T-helper 1 cell (primary cell): ENCODE results near the gene ZNF460.

Experiments used
- DNase-seq, 5 donors: peaks; one replicate each; pipeline ENCODE4 v3.0.0-alpha.2; 2012 to 2020

The ZNF460 gene

DNA sequence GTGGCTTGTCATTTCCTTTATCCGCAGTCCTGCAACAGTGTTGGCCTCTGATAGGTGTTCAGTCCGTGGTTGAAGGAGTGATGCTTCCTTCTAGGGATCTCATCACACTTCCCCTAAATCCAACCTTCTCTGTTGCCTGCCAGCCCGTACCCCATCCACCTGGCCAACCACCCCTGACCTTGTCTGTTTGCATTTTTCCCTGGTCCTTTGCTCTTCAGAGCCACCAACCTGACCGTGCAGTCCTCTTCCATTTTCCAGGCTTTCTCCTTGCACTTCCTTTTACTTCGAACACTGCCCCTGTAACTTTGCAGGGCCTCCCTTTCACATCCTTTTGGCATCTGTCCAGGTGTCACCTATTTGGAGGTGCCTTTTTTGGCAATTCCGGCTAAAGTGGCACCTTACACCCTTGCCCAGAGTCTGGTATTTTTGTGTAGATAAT, 696 bp downstream of the ZNF460 start:
- peak in 4 of 5 donors; percentile 6 to 28 (median 22) for DNase-seq

DNA sequence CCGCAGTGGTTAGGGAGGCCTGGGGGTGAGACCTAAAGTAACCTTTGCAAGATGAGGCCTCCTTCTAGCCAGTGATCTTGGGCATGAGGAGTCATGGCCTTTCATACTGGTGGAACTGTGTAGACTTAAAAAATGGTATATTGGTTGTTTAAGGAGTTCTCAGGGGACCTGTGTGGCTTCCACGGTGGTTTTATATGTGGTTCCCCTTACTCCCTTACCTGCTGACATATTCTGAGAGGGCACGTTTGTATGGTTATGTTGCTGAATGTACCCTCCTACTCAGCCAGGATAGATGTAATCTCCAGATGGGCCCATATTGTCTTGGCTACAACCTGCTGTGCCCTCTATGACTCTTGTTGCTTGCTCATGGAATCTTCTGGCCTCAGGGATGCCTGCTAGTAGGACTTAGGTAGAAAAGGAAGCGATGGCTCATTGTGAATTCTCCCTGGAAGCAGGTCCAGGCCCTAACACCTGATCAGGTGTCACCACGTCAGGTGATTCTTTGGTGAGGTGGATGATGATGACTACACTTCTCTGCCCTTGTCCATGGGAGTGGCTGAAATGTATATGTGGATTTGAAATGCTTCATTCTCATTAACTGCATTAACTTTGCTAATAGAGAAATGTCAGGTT, 1.8 kb downstream of the ZNF460 start:
- DNase-seq = no peak

DNA sequence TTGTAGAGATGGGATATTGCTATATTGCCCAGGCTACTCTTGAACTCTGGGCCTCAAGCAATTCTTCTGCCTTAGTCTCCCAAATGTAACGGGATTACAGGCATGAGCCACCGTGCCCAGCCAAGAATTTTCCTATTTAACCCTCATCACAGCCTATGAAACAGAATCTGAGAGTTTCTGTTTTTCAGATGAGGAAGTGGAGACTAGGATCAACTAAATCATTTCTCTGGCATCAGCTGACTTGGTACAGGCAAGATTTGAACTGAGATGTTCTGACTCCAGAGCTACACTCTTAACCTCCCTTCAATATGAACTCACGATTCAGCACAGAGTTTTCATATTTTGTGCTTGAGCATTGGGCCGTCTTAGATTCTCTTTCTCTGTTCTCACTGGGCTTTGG, 8.1 kb downstream of the ZNF460 start:
- no peak for DNase-seq

DNA sequence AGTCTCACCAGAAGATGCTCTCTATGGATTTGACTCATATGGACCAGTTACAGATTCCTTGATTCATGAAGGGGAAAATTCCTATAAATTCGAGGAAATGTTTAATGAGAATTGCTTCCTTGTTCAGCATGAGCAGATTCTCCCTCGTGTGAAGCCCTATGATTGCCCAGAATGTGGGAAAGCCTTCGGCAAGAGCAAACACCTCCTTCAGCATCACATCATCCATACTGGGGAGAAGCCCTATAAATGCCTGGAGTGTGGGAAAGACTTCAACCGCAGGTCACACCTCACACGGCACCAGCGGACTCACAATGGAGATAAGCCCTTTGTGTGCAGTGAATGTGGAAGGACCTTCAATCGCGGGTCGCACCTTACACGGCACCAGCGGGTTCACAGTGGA, 10.7 kb downstream of the ZNF460 start:
- no peak for DNase-seq

DNA sequence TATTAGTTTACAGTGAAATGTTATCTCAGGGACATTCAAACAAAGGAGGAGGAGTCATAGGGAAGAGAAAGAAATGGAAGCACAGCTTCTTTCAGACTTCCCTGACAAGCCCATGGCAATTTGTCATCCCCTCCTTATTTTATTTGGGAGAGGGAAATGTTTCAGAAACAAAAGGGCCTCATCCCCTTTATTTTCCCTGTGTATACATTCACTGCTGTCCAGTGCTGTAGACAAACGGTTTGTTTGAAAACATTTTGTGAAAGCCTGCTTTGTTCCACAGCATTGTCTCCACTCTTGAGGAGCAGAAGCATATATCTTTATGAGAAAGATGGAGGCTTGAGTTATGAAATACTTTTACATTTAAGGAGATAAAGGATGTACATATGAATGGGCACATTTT, 12.3 kb downstream of the ZNF460 start:
- DNase-seq = no peak

DNA sequence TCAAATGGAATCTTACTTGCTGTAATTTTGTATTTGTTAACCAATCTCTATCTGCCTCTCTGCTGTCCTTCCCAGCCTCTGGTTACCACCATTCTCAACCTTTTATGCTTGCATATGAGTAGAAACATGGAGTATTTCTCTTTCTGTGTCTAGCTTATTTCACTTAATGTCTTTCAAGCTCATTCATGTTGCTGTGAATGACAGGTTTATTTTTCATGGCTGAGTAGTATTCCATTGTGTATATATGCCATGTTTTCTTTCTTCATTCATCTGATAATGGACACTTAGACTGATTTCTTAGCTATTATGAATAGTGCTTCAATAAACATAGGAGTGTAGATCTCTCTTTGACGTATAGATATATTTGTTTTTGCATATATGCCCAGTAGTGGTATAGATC, 13.4 kb downstream of the ZNF460 start:
- DNase-seq = no peak

DNA sequence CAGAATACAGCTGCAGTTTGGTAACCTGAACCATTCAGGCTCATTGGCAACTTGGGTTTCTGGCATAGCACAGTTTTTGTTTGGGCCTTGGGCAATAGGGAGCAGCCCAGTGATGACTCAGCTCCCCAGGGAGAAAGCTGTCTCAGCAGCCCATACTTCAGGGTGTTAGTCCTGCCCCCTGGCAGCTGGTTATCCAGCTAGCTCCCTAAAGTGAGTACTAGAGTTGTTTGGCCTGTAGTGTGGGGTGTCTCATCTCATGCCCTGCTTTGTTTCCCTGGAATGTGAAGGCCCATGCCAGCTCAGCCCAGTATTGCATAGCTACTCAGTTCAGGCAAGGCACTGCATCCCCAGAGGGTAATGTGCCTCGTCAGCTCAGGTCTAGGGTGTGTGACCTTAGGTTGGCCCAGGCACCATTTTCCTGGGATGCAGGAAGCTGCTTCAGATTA, 21.8 kb downstream of the ZNF460 start:
- no peak for DNase-seq

DNA sequence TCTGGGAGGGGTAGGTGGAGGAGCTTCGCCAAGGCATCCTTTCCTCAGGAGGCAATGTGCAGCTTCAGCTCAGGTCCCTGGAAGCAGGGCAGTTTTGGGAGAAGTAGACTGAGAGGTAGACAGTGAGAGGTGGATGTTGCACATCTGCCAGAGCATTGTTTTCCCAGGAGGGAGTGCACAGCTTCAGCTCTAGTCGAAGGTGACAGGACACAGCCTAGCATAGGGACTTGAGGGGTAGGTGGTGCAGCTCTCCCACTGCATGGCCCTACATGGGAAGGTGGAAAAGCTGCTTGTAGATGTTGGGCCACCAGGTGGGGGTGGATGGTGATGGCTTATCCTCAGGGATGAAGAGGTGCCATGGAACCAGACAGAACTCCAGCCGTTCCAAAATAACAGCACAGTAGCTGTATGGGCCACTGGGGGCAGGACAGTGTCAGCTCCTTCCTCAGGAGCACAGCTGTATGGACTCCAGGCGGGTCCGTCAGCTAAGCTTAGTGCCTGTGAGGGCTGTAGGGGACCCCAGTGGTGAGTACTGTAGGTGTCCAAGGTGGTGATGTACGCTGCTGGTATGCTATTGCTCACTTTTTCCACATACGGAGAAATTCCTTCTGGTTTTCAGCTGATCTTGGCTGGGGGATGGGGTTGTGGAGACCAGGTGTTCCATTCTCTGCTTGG, 22.6 kb downstream of the ZNF460 start:
- no peak for DNase-seq

DNA sequence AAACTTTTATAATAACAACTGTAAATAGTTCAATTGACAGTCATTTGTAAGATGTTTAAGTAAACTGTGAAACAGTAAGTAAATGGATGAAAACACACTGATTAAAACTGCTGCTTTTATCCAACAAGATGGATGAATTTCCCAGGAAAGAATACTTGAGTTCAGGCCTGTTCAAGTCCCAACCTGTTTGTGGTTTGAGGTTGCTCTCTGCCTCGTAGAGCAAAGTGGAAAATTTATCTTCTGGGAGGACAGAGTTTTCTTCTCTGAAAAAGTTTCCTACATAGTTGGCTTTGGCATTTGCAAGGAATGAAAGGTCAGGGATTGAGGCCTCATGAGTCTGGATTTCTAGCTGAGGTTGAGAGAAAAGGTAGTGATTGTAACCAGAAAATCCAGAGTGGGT, 24.8 kb downstream of the ZNF460 start:
- no peak for DNase-seq

DNA sequence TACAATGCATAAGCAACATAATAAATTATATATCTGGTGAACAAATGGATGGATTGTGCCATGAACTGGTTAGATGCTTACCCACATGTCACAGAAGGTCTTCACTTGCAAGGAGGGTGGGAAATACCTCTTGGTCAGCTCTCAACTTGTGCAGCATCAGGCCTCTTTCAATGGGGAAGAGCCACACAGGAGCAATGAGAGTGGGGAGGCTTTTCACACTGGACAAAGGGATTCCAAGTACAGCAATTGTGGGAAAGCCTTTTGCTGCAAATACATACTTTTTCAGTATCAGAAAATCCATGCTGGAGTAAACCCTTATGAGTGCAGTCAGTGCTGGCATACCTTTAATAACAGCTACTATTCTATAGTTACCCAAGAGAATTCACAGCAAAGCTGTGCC, 28.2 kb downstream of the ZNF460 start:
- DNase-seq = no peak

DNA sequence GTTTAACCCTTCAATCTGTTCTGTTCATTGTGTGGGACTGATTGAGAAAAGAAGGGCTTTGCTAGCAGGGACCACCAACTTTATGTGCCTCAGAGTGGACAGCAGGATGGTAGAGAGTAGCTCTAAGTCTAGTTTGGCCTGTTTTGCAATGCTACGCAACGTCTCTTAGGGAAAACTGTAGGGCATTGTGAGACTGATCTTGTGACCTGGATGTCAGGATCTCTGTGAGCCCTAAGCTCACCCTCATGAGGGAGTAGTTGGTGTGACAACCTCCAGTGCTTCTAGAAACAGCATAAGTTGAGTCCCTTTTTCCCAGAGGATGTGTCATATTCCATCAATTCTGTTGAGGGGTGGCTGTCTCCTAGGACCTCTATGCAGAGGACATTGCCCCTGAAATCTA, 30.5 kb downstream of the ZNF460 start:
- no peak for DNase-seq

DNA sequence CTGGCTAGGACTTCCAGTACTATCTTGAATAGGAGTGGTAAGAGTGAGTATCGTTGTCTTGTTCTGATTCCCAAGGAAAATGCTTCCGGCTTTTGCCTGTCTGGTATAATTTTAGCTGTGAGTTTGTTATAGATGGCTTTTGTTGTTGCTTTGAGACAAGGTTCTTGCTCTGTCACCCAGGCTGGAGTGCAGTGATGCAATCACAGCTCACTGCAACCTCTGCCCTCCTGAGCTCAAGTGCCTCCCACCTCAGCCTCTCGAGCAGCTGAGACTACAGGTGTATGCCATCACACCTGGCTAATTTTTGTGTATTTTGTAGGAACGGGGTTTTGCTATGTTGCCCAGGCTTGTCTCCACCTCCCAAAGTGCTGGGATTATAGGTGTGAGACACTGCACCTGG, 33.9 kb downstream of the ZNF460 start:
- no peak for DNase-seq

DNA sequence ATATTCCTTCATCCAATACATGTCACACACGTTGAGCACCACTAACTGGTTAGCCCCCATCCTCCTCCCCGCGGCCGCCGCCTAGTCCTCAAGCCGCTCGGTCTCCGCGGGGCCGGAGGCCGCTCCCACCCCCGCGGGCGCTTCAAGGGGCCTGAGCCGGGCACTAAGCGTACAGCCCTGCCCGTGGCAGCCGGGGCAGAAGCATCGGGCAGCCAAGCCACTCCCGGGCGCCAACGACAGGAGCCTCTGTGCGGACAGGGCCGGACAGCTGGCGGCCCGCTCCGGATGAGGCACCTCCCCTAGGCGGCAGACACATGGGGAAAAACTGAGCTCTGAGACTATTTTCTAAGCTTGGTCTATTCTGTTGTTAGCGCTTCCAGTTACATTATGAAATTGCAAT, 37.2 kb downstream of the ZNF460 start:
- no peak for DNase-seq

DNA sequence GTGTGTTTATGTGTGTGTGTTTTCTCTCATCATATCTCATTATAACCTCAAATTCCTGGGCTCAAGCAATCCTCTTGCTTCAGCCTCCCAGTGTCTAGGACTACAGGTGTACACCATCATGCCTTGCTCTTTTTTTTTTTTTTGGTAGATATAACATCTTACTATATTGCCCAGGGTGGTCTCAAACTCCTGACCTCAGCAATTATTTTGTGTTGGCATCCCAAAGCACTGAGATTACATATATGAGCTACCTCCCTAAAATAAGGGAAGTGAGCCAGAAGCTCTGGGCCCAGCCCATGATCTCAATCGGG, 39.5 kb downstream of the ZNF460 start:
- no peak for DNase-seq

DNA sequence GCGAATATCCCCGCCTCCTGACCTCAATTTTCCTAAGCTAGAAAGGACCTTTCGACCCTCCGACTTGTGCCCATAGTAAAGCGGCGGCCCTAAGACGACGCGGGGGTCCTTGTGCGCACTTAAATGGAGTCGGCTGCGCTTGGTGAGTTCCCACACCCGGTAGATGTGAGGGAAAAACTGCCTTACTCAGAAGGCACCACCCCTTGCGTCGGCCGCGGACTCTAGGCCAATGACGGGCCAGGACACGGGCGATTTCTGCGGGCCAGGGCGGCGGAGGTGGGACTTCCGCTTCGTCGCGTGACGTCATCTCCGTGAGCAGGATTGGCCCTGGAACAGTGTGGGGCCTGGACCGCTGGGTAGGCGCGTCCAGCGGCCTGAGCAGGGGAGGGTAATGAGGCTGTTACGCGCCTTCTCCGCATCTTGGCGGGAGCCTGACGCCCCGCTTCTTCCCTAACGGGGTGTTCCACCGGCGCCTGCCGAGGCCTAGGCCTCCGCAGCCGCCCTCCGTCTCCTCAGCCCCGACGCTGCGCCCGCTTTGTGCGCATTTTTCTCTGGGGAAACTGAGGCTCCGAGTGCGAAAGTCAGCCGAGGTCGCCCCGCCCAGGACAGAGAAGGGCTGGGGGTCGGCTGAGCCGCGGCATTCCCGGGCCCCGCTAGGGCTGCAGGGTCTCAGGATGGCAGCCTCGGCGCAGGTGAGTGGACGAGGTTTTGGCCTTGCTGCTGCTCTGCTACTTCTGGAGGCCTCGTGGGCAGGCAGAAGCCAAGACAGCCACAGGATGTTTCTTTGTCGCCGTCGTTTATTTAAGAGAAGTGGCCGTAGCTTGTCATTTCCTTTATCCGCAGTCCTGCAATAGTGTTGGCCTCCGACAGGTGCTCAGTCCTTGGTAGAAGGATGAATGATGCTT, 40.1 kb downstream of the ZNF460 start, which contains the start of gene ZNF543:
Gene ZNF543 (plus strand): TSS at position 293 of the 905 bp plus-strand sequence. CDS start 382 bp downstream, at position 675.
- DNase-seq = peak; percentile 81 to 95 (median 86)

DNA sequence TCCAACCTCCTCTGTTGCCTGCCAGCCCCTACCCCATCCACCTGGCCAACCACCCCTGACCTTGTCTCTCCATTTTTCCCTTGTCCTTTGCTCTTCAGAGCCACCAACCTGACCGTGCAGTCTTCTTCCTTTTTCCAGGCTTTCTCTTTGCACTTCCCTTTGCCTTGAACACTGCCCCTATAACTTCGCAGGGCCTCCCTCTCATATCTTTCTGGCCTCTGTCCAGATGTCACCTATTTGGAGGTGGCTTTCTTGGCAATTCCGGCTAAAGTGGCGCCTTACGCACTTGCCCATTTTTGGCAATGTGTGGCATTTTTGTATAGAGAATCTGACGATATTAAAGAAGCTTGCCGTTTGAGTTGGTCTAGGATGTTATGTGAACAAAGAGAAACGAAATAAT, 40.8 kb downstream of the ZNF460 start:
- no peak for DNase-seq

DNA sequence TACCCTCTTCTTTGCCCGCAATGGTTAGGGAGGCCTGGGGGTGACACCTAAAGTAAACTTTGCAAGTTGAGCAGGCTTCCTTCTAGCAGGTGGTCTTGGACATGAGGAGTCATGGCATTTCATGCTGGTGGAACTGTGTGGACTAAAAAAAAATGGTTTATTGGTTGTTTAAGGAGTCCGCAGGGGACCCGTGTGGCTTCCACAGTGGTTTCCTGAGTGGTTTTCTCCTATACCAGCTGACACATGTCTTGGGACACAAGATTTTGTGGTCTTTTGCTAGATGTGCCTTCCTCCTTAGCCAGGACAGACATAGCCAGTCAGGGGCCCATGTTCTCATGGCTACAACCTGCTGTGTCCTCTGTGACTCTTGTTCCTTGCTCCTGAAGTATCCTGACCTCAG, 41.5 kb downstream of the ZNF460 start:
- no peak for DNase-seq

DNA sequence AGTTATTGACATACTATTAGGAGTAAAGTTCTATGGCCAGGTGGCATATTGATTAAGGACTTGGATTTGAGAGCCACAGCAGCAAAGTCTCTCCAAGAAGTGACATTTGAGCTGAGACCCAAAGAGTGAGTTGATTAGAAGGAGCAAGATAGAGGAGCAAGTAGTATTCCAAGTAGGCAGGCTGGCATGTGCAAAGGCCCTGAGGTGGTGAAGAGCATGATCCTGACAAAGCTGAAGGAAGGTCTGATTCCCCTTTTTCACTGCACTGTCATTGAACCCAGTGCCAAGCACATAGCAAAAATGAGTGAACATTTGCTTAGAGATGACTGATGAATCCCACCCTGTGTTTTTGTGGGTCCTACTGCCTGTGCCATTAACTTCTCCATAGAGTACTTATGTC, 44.7 kb downstream of the ZNF460 start:
- no peak for DNase-seq

DNA sequence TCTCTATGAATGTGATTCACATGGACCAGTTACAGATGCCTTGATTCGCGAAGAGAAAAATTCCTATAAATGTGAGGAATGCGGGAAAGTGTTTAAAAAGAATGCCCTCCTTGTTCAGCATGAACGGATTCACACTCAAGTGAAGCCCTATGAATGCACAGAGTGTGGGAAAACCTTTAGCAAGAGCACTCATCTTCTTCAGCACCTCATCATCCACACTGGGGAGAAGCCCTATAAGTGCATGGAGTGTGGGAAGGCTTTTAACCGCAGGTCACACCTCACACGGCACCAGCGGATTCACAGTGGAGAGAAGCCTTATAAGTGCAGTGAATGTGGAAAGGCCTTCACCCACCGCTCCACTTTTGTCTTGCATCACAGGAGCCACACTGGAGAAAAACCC, 47.7 kb downstream of the ZNF460 start:
- DNase-seq = no peak

DNA sequence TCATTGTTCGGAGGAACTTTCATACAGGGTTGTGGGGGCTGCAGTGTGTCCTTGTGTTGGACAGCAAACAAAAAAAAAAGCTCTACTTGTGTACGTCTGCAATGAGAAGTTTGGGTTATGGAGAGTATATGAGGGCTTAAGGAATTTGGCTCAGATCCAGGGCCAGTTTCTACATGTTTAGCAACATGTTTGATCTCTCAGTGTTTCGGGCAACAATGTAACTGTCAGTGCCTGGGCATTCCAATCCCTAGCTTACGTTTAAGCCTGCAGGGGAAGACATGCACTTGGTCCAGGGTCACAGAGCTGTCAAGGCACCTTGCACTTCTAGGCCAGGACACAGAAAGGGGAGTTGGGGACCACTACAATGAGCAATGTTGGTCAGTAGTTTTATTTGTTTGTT, 53.9 kb downstream of the ZNF460 start:
- no peak for DNase-seq

DNA sequence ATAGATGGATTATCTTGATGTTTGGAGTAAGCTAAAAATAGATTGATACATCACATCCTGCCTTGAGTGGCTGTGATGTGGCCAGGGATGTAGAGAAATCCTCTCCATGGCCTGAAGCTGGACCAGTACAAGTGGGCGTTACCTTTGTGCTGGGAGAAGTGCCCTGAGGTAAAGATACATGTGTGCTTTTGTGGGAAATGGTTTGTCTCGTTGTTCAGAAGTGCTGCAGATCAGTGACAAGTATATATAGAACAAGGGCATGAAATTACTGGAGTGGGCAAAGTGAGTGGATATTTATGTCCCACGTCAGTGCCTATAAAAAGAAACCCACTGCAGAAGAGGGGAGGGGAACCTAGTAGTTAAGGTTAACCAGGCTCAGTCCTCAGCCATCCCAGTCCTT, 58.6 kb downstream of the ZNF460 start:
- DNase-seq = no peak

DNA sequence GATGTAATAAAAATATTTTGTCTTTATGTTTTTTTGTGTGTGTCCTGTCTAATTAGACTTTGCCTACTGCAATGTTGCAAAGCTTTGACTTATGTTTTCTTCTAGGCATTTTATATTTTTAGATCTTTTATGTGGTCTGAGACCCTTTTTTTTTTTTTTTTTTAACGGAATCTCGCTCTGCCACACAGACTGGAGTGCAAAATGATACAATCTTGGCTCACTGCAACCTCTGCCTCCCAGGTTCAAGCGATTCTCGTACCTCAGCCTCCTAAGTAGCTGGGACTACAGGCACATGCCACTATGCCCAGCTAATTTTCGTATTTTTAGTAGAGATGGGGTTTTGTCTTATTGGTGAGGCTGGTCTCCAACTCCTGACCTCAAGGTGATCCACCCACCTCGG, 62.3 kb downstream of the ZNF460 start:
- DNase-seq = no peak
